Endothelial cell of umbilical vein (primary cell): Measurements from ENCODE around the gene TMEM178A. TPM values are rescaled to one million over a fixed set of nuclear protein-coding genes. Genes with fewer than 3 reads are reported as not detected.

Experiments used
- BruUV-seq: library from RNA; stranded (reverse); fragments of 400-500 nt; replicated peaks from 2 replicates; lab custom pipeline; 2021; lab: Mats Ljungman, UMichigan
- CTCF ChIA-PET: fragments of 300-600, 350-600 bp; sonication (Branson Sonifier 250); formaldehyde crosslinking; loops from one replicate; lab custom pipeline; 2021; ENCODE audit warnings: antibody characterized with exemption, inconsistent platforms; lab: Charles Lee
- POLR2A ChIA-PET: fragments of 300-600, 350-600 bp; sonication (Branson Sonifier 250); formaldehyde crosslinking; loops from one replicate; lab custom pipeline; 2021; ENCODE audit warnings: antibody characterized with exemption, inconsistent platforms; lab: Charles Lee
- DNase-seq: peaks from one replicate; pipeline ENCODE4 v3.0.0-alpha.2; 2011; ENCODE audit warnings: low read depth, low spot score
- FAIRE-seq: peaks from 2 replicates; lab custom pipeline; 2011; peaks lifted over from hg19 to GRCh38; lab: Jason Lieb, UNC
- H2AFZ ChIP-seq: 2 replicates; pipeline ENCODE4 v1.6.0; 2012; ENCODE audit warnings: low read depth, low read length, control low read depth, inconsistent platforms
- H3K27ac ChIP-seq: 2 replicates; pipeline ENCODE4 v1.5.1; 2011; ENCODE audit warnings: low read depth, mild to moderate bottlenecking, control low read depth, low read length, moderate library complexity; ENCODE audit not compliant: insufficient read depth
- H3K27me3 ChIP-seq, 2 experiments: 2 replicates each; pipeline versions ENCODE4 v1.6.0 to v1.6.1; 2011; ENCODE audit warnings: low read length in 2 of 2, mixed read lengths in 1 of 2; ENCODE audit not compliant: control insufficient read depth in 2 of 2, insufficient read depth in 2 of 2
- H3K36me3 ChIP-seq, 2 experiments: 2 replicates in 1 of 2; 3 replicates in 1 of 2; pipeline ENCODE4 v1.5.1; 2011; ENCODE audit warnings: low read length in 2 of 2, mild to moderate bottlenecking in 1 of 2, moderate library complexity in 1 of 2; ENCODE audit not compliant: control insufficient read depth in 2 of 2, insufficient read depth in 2 of 2; ENCODE audit errors: extremely low read depth in 1 of 2
- H3K4me1 ChIP-seq: 3 replicates; pipeline ENCODE4 v1.5.1; 2011; ENCODE audit warnings: mild to moderate bottlenecking, low read length; ENCODE audit not compliant: control insufficient read depth, insufficient read depth; ENCODE audit errors: extremely low read depth
- H3K4me2 ChIP-seq: 2 replicates; pipeline ENCODE4 v1.6.1; 2011; ENCODE audit warnings: low read length, control low read depth, mixed read lengths; ENCODE audit not compliant: insufficient read depth
- H3K4me3 ChIP-seq, 3 experiments: fragments of 200-600 bp in 1 of 3; sonication (generic), shearing (Covaris generic) in 1 of 3; replicated peaks in 1 of 3; 2 replicates each; pipeline ENCODE4 v1.5.1; 2011 to 2016; ENCODE audit warnings: control low read depth in 3 of 3, low read length in 3 of 3, mild to moderate bottlenecking in 2 of 3, inconsistent platforms in 1 of 3, low read depth in 1 of 3, moderate library complexity in 1 of 3; ENCODE audit not compliant: insufficient read depth in 1 of 3
- H3K79me2 ChIP-seq: 2 replicates; pipeline ENCODE4 v1.6.0; 2012; ENCODE audit warnings: low read length, inconsistent platforms; ENCODE audit not compliant: control insufficient read depth, insufficient read depth
- H3K9ac ChIP-seq: replicated peaks from 2 replicates; pipeline ENCODE3; 2011; ENCODE audit warnings: low read length, control low read depth; ENCODE audit not compliant: insufficient read depth; ENCODE audit errors: extremely low read depth
- H3K9me1 ChIP-seq: replicated peaks from 3 replicates; pipeline ENCODE4 v1.6.0; 2011; ENCODE audit warnings: mild to moderate bottlenecking, low read length; ENCODE audit not compliant: control insufficient read depth, insufficient read depth; ENCODE audit errors: extremely low read depth
- H3K9me3 ChIP-seq: replicated peaks from 2 replicates; pipeline ENCODE4 v1.5.1; 2012; ENCODE audit warnings: low read length, inconsistent platforms; ENCODE audit not compliant: control insufficient read depth, insufficient read depth
- H4K20me1 ChIP-seq: replicated peaks from 2 replicates; pipeline ENCODE3; 2011; ENCODE audit warnings: mild to moderate bottlenecking, low read length; ENCODE audit not compliant: control insufficient read depth, insufficient read depth; ENCODE audit errors: extremely low read depth
- EZH2 ChIP-seq: IDR thresholded peaks from 2 replicates; pipeline ENCODE4 v1.6.1; 2012; ENCODE audit warnings: borderline replicate concordance, low read depth, mild to moderate bottlenecking, moderate library complexity, low read length, inconsistent platforms; ENCODE audit not compliant: severe bottlenecking
- FOS ChIP-seq: IDR thresholded peaks from 2 replicates; pipeline ENCODE4 v1.6.1; 2011; ENCODE audit warnings: mild to moderate bottlenecking, low read length, moderate library complexity, borderline replicate concordance; ENCODE audit not compliant: insufficient read depth
- GATA2 ChIP-seq: IDR thresholded peaks from 2 replicates; pipeline ENCODE4 v1.7.0; 2011; ENCODE audit warnings: low read depth, mild to moderate bottlenecking, moderate library complexity, mixed read lengths, low read length; ENCODE audit not compliant: insufficient read length, insufficient read depth
- JUN ChIP-seq: IDR thresholded peaks from 2 replicates; pipeline ENCODE4 v1.6.1; 2011; ENCODE audit warnings: borderline replicate concordance, low read depth; ENCODE audit not compliant: insufficient read length, insufficient read depth
- MYC ChIP-seq: IDR thresholded peaks from one replicate; pipeline ENCODE4 v1.6.1; 2011; ENCODE audit warnings: mild to moderate bottlenecking, low read depth, low read length
- POLR2A ChIP-seq: IDR thresholded peaks from 2 replicates; pipeline ENCODE4 v1.6.1; 2012; ENCODE audit warnings: low read depth, mild to moderate bottlenecking, control low read depth, low read length
- POLR2AphosphoS5 ChIP-seq: IDR thresholded peaks from 2 replicates; pipeline ENCODE4 v1.6.1; 2012; ENCODE audit warnings: low read depth, mild to moderate bottlenecking, control low read depth, low read length, moderate library complexity; ENCODE audit not compliant: insufficient read depth
- dilution Hi-C: fragments of 300-500 bp; cut with MboI; formaldehyde crosslinking; loops from one replicate; pipeline ENCODE4 v1.15.0; 2019; ENCODE audit warnings: low sequenced_read_pairs; ENCODE audit not compliant: extremely low pct_ligation_motif_present
- intact Hi-C: fragments of 100-400 bp; cut with micrococcal nuclease; formaldehyde crosslinking; loops from one replicate; pipeline ENCODE4 v1.10.0; 2022
- polyA plus RNA-seq, 4 experiments: library from polyadenylated mRNA; depleted of rRNA in 3 of 4; stranded (reverse) in 3 of 4; unstranded in 1 of 4; fragments of >200 nt; gene quantifications; 2 replicates each; pipeline versions ENCODE4 v1.2.1 to v1.2.3, GENCODE V29; 2011 to 2012; ENCODE audit warnings: missing spikeins in 1 of 4
- total RNA-seq: library from RNA; stranded (reverse); gene quantifications from 2 replicates; pipeline ENCODE4 v1.2.3, GENCODE V29; 2021
- TF ChIP-seq, protein P1 (sequence below): IDR thresholded peaks from 2 replicates; pipeline ENCODE4 v1.6.1; 2011; ENCODE audit not compliant: insufficient read depth, insufficient read length
- TF ChIP-seq, protein P2 (sequence below), 2 donors: IDR thresholded peaks; 1 replicate in 1 of 2; 2 replicates in 1 of 2; pipeline ENCODE4 v1.5.1; 2011; ENCODE audit warnings: low read length in 2 of 2, mild to moderate bottlenecking in 2 of 2, moderate library complexity in 2 of 2, control low read depth in 1 of 2, inconsistent platforms in 1 of 2, low read depth in 1 of 2; ENCODE audit not compliant: insufficient read depth in 1 of 2; ENCODE audit errors: extremely low read depth in 1 of 2

The TMEM178A gene
- total and polyA plus RNA-seq, 2 donors (not counting 3 experiments of a cell fraction or from before 2014, with no cell fraction given): 1.5 to 2.8 TPM

DNA sequence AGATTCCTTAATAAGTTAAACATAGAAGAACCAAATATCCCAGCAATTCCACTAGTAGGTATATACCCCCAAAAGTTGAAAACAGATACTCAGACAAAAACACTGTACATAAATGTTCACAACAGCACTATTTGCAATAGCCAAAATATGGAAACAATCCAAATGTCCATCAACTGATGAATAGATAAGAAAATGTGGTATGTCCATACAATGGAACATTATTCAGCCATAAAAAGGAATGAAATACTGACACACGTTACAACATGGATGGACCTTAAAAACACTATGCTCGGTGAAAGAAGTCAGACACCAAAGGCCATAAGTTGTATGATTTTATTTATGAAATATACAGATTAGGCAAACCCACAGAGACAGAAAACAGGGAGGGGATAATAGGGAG is 12.5 kb downstream of the TMEM178A start:
- Histone ChIP-seq H3K4me2 (no peak overlapping the region), H2AFZ (no peak overlapping the region), H3K9ac (no peak overlapping the region), H3K27me3 (peaks cover 10 to 17% of the 10 kb centered on the region in 2 experiments), H3K9me3 (no peaks in the 10 kb centered on the region), H3K79me2 (no peaks in the 10 kb centered on the region), H3K4me3 (no peak overlapping the region), H3K27ac (no peak overlapping the region), H3K36me3 (no peaks in the 10 kb centered on the region), H3K4me1 (no peaks in the 10 kb centered on the region), H3K9me1 (no peaks in the 10 kb centered on the region), H4K20me1 (no peaks in the 10 kb centered on the region)
- intact Hi-C loops (no loop called here), dilution Hi-C loops (no loop called here)
- DNase-seq (no peak), FAIRE-seq (no peak)
- TF ChIP-seq POLR2AphosphoS5: no peak
- no peak for TF ChIP-seq GATA2
- TF ChIP-seq, protein P1, sequence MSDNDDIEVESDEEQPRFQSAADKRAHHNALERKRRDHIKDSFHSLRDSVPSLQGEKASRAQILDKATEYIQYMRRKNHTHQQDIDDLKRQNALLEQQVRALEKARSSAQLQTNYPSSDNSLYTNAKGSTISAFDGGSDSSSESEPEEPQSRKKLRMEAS: no peak
- no peak for TF ChIP-seq FOS
- TF ChIP-seq MYC: no peak
- TF ChIP-seq JUN: no peak
- BruUV-seq: no TSS peak
- POLR2A ChIA-PET: no interaction called here
- CTCF ChIA-PET: interaction anchor here (1.2 to 1.6 kb wide), 2 partner anchors 9 to 18 kb away, joined by 4 to 6 read pairs; no protein-coding TSS in a partner anchor

DNA sequence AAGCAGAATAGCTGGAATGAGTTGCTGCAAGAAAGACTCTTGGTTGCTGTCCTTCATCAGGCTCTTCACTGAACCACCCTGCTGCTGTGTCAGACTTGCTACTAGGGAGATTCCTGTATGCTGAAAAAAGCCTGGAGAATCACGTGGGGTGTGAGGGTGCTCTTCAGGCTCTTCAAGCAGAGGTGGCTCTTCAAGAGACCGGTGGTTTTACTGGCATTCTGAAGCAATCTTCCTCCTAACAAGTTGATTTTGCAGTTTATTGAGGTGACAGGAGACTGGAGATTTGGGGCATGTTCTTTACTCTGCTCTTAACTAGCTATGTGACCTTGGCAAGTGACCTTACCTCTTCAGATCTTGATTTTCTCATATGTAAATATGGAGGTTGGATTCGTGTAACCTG is 14.1 kb downstream of the TMEM178A start:
- Histone ChIP-seq H3K9ac (no peak overlapping the region), H3K27ac (no peak overlapping the region), H3K4me2 (no peak overlapping the region), H3K4me3 (no peak overlapping the region), H3K27me3 (peaks cover 13 to 14% of the 10 kb centered on the region in 2 experiments), H3K4me1 (no peaks in the 10 kb centered on the region), H3K36me3 (no peaks in the 10 kb centered on the region), H3K9me1 (no peaks in the 10 kb centered on the region), H2AFZ (no peak overlapping the region), H3K9me3 (no peaks in the 10 kb centered on the region), H4K20me1 (no peaks in the 10 kb centered on the region), H3K79me2 (no peaks in the 10 kb centered on the region)
- TF ChIP-seq, protein P2, sequence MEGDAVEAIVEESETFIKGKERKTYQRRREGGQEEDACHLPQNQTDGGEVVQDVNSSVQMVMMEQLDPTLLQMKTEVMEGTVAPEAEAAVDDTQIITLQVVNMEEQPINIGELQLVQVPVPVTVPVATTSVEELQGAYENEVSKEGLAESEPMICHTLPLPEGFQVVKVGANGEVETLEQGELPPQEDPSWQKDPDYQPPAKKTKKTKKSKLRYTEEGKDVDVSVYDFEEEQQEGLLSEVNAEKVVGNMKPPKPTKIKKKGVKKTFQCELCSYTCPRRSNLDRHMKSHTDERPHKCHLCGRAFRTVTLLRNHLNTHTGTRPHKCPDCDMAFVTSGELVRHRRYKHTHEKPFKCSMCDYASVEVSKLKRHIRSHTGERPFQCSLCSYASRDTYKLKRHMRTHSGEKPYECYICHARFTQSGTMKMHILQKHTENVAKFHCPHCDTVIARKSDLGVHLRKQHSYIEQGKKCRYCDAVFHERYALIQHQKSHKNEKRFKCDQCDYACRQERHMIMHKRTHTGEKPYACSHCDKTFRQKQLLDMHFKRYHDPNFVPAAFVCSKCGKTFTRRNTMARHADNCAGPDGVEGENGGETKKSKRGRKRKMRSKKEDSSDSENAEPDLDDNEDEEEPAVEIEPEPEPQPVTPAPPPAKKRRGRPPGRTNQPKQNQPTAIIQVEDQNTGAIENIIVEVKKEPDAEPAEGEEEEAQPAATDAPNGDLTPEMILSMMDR (IDR thresholded peaks at IDR 0.05; ENCODE audit: extremely low read depth in 1 of 2, insufficient read depth in 1 of 2, low read depth in 1 of 2, low read length in 2 of 2): no peak
- no peak for TF ChIP-seq FOS
- TF ChIP-seq POLR2A: no peak
- TF ChIP-seq EZH2: no peak
- TF ChIP-seq JUN: no peak
- TF ChIP-seq POLR2AphosphoS5: no peak
- no peak for TF ChIP-seq GATA2
- TF ChIP-seq MYC: no peak
- TF ChIP-seq, protein P1: no peak
- CTCF ChIA-PET: no interaction called here
- intact Hi-C loops: no loop called here
- BruUV-seq: no TSS peak
- DNase-seq (no peak), FAIRE-seq (no peak)
- POLR2A ChIA-PET: no interaction called here
- dilution Hi-C loops: no loop called here
